Brain pericyte (primary cell): ENCODE data around the gene CEP112.

ENCODE experiments used
- DNase-seq: peaks from one replicate; pipeline ENCODE4 v3.0.0-alpha.2; 2012; ENCODE audit warnings: low read depth, low spot score

The CEP112 gene

DNA sequence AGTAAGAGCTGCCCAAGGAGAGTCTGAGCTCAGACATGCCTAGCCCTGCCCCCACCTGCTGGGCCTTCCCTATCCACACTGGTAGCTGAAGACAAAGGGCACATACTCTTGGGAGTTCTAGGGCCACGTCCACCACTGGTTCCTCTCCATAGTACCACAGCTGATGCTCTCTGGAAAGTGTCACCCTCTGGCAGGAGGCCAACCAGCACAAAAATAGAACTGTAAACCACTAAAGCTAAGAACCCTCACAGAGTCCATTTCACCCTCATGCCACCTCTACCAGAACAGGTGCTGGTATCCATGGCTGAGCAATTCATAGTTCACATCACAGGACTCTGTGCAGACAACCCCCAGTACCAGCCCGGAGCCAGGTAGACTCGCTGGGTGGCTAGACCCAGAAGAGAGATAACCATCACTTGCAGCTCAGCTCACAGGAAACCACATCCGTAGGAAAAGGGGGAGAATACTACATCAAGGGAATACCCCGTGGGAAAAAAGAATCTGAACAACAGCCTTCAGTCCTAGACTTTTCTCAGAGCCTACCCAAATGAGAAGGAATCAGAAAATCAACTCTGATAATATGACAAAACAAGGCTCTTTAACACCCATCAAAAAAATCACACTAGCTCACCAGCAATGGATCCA is 115.3 kb downstream of the CEP112 start:
- no peak for DNase-seq

- no peak for DNase-seq
Measured at GRCh38 chr17:66073384-66073783, 118.5 kb downstream of the CEP112 start.

GRCh38 chr17:66063686-66064085 is 128.2 kb downstream of the CEP112 start:
- DNase-seq: no peak

DNA sequence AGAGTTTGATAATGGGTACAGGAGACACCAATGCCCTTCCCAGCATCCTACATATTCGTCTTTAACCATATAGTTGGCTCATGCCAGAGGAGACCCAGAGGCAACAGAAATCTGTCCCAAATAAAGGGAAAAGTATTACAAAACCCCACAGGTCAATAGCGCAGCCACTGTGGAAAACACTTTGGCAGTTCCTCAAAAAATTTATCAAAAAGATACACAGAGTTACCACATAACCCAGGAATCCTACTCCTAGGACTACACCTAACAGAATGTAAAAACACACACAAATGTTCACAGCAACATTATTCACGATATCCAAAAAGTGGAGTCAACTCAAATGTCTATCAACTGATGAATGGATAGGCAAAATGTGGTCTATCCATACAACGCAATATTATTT is 135.8 kb downstream of the CEP112 start:
- no peak for DNase-seq

GRCh38 chr17:66054242-66054641 is 137.7 kb downstream of the CEP112 start:
- no peak for DNase-seq

DNA sequence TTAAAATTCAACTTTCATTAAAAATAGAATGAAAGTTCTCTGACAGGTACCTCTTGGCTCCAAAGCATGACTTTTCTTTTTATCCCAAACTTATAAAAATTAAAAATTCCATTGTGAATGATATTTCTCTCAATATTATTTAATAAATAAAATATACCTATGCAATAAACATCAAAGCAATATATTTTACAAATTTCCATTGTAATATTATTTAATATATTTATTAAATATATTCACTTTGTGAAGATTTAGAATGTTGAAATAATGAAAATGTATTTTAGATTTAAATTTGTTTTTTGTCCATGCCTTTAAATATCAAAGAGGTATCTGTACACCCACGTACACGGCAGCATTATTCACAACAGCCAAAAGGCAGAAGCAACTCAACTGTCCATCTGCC is 147.8 kb downstream of the CEP112 start:
- DNase-seq: no peak

GRCh38 chr17:66043419-66043818 is 148.5 kb downstream of the CEP112 start:
- no peak for DNase-seq

- DNase-seq: no peak
Measured at GRCh38 chr17:66040402-66040801, 151.5 kb downstream of the CEP112 start.

DNA sequence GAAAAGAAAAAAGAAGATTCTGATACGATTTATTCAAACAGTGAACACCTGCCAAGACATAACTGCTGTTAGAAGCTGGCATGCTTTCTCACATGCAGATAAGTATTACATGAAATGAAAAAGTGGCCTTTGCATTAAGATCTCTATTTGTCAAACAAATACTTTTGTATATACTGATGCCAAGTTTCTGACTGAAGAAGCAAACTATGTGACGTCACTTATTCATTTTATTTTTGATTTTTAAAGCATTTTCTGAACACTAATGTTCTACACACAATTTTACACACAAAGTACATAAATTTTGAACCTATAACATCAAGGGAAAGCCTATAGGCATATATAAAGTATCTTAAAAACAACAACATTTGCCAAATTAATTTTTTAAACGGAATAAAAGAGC is 153.8 kb downstream of the CEP112 start:
- no peak for DNase-seq

GRCh38 chr17:66037221-66037620 is 154.7 kb downstream of the CEP112 start:
- DNase-seq: no peak

GRCh38 chr17:66032082-66032712 is 159.7 kb downstream of the CEP112 start:
- DNase-seq: no peak

DNA sequence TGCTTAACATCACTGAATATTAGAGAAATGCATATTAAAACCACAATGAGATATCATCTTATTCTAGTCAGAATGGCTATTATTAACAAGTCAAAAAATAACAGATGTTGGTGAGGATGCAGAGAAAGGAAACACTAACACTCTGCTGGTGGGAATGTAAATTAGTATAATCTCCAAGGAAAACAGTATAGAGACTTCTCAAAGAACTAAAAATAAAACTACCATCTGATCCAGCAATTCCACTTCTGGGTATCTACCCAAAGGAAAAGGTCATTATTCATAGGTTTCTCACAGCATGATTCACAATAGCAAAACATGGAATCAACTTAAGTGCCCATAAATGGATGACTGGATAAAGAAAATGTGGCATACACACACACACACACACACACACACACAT is 166.4 kb downstream of the CEP112 start:
- peak; percentile 58 for DNase-seq

- no peak for DNase-seq
Measured at GRCh38 chr17:66021757-66022156, 170.2 kb downstream of the CEP112 start.

DNA sequence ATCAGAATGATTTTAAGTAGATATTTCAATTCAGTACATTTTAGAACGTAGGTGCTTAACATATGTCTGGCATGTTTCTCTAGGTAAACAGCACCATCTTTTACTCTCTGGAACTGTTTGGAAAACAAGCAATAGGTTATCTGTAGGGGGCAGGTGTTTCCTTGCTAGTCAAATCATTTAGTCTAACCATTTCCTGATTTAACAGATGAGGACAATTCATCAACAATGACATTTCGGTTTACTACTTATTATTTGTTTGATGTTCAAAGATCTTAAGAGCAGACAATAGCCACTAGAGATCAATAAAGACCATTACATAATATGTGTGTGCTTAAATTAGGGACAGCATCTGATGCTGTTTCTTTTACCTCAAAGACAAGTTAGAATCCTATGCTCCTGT is 173.1 kb downstream of the CEP112 start:
- DNase-seq: no peak

GRCh38 chr17:66016231-66016630 is 175.7 kb downstream of the CEP112 start:
- DNase-seq: no peak

- DNase-seq: no peak
Measured at GRCh38 chr17:66008680-66009079, 183.3 kb downstream of the CEP112 start.

DNA sequence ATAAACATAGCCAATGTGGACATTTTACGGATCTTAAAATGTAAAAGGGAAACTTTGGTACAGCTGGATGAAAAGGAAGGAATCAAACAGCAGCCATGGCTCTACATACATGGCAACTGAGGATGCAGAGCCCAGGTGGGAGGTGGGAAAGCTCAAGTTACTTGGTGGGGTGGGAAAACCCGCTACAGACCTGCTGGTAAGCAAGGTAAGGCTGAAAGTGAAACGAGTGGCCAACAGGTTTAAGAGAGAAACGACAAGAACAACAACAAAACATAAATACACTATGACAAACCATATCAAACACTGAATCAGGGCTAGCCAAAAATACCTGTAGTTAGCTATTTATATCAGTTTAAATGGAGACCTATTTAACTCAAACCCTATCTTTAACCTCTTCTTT is 185.3 kb downstream of the CEP112 start:
- no peak for DNase-seq

DNA sequence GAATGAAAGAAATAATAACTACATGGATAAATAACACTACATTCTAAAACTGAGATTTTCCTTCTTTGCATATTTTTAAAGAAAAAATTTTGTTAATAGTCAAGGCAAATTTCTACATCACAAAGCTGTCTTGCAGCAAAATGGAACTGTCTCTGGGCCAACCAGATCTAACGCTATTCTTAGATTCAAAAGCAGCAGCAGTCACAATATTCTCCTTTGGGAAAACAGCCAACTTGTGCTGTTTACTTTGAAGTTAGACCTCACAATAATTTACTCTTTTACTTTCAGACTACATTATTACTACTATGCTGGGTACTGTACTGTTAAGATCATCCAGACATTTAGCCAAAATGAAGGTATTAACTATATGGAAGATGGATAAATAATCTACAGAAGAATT is 189.1 kb downstream of the CEP112 start:
- no peak for DNase-seq

DNA sequence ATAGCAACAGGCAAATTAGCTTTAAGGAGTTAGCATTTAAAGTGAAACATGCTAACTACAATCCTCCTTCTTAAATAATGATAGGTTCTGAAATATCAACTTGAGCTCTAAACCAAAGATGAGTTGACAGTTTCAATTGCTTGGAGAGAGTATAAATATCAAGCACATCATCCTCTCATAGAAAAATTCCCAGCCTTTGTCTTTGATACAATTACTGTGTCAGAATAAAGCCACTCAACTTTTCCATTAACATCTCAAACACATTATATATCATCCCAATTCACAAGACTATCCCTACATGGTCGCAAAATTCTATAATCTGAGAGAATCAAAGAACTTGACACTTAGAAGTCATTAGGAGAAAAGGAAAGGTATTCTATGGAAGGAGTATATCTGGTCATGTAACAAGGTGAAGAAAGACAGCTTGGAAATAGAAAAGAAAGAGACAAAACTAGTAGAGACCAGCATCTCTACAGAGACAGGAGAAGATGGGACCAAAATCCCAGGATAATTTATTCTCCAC is 189.8 kb downstream of the CEP112 start:
- DNase-seq: no peak

GRCh38 chr17:66000216-66000615 is 191.7 kb downstream of the CEP112 start:
- DNase-seq: no peak

DNA sequence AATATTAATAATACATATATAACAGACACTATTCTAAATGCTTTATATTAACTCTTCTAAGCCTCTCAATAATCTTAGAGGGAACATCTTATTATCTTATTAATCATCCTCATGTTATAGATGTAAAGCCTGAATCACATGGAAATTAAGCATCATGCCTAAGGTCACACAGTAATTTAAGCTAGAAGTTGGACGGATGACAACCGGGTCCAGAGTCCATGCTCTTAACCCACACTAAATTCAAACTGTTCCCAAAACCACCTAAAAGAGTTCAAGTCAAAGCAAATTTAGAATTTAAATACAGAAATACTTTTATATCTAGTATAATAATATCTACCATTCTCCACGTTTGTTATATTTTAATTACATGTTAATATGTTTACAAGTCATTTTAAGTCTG is 193.3 kb downstream of the CEP112 start:
- DNase-seq: no peak

GRCh38 chr17:65994679-65995078 is 197.3 kb downstream of the CEP112 start:
- no peak for DNase-seq

GRCh38 chr17:65994114-65994513 is 197.8 kb downstream of the CEP112 start:
- DNase-seq: no peak

DNA sequence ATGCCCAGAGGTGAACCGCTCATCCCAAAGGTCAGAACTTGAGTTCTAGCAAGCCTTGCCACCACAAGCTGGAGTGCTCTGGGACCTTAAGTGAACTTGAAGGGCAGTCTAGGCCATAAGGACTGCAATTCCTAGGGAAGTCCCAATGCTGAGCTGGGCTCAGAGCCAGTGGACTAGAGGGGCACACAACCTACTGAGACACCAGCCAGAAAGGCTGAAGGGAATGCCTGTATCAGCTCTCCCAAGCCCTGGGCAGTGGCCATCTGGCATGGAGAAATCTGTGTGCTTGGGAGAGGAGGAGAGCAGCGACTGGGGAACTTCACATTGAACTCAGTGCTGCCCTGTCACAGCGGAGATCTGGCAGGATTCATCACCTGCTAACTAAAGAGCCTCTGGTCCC is 201.3 kb downstream of the CEP112 start:
- no peak for DNase-seq
